GM19351 (cell line): ENCODE data around the gene B3GAT2.
"Not testable (repeated sequence)": the region's sequence is repeated elsewhere in the genome, so short reads cannot be mapped to it uniquely, and the experiment has no call there.

Experiments
- ATAC-seq: cut with Tn5 transposase; IDR thresholded peaks from one replicate; pipeline ENCODE4 v1.9.1; 2021; ENCODE audit warnings: mild to moderate bottlenecking, moderate library complexity; ENCODE audit not compliant: unreplicated experiment

B3GAT2 gene

DNA sequence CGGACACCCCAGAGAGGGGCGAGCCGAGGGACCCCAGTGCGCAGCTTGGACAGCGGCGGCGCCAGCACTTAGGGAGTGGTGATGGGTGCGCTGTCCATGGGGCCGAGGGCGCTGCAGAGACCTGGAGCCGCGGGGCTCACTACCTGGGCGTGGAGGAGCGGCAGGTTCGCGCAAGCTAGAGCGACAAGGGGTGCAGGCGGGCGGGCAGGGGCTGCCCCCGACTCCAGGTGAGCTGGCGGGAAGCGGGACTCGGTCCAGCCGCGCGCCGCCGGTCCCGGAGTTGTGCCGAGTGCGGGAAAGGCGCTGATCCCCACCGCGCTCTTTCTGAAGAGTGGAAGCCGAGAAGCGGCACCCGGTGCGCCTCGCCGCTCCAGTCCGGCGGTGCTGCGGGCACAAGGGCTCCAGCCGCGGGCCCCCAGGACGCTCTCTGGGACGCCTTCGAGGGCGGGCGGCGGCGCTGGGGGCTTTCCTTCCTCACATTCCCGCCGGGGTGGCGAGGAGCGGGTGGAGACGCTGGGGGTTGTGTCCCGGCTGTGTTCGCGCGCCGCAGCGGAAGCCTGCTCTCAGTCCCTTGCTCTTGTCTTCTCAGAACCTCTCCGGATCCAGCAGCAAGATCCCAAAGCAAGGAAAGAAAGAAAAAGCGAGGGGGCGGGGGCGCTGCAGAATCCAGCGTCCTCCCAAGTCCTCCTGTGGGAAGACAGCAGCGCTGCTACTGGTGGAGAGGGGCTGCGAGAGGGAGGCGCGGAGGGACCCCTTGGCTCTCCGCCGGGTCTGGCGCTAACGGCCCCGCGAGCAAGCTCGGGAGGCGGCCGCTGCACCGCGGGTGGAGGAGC, at the start of gene B3GAT2:
Gene B3GAT2 (minus strand): TSS at position 610 of the 833 bp plus-strand sequence. CDS start 631 bp downstream, outside the sequence.
- peak; percentile 15 for ATAC-seq

DNA sequence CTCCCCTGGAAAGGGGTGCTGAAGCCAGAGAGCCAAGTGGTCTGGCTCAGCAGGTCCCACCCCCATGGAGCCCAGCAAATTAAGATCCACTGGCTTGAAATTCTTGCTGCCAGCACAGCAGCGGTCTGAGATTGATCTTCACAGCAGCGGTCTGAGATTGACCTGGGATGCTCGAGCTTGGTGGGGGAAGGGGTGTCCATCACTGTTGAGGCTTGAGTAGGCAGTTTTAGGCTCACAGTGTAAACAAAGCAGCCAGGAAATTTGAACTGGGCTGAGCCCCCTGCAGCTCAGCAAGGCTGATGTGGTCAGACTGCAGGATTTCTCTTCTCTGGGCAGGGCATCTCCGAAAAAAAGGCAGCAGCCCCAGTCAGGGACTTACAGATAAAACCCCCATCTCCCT, 41.3 kb upstream of the B3GAT2 start:
- ATAC-seq, result no peak

GRCh38 chr6:70997379-70997778, 40.5 kb upstream of the B3GAT2 start:
- no peak for ATAC-seq

GRCh38 chr6:70996106-70996505, 39.2 kb upstream of the B3GAT2 start:
- no peak for ATAC-seq

DNA sequence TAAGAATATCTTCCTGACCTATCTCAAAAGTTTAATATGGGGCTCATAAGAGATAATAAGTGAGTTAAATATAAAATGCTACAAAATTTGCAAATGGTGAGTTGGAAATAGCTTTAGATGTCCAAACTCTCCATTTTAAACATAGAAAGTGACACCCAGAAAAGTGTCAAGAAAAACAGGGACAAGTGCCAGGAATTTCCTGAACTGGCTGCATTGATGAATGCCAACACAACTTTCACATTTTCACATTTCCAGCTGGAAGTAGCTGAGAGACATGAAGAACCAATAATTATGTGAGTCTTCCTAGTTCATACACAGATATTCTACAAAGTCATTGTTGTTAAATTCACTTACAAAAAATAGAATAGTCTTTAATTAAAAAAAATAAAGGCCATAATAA, 38.6 kb upstream of the B3GAT2 start:
- no peak for ATAC-seq

DNA sequence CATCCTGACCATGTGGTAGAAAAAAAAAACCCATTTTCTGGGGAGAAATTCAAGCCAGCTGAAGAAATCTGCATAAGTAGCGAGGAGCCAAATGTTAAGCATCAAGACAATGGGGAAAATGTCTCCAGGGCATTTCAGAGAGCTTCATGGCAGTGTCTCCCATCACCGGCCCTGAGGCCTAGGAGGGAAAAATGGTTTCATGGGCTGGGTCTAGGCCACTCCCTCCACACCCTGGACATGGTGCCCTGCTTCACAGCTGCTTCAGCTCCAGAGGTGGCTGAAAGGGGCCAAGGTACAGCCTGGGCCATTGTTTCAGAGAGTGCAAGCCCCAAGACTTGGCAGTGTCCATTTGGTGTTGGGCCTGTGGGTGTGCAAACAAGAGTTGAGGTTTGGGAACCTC, 34.4 kb upstream of the B3GAT2 start:
- no peak for ATAC-seq

DNA sequence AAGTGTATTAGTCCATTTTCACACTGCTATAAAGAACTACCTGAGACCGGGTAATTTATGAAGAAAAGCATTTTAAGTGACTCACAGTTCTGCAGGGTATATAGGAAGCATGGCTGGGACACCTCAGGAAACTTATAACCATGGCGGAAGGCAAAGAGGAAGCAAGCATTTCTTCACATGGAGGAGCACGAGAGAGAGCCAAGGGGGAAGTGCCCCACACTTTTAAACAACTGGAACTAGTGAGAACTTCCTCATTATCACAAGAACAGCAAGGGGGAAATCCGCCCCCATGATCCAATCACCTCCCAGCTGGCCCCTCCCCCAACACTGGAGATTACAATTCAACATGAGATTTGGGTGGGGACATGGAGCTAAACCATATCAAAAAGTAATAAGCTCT, 28.3 kb upstream of the B3GAT2 start:
- ATAC-seq, result no peak

DNA sequence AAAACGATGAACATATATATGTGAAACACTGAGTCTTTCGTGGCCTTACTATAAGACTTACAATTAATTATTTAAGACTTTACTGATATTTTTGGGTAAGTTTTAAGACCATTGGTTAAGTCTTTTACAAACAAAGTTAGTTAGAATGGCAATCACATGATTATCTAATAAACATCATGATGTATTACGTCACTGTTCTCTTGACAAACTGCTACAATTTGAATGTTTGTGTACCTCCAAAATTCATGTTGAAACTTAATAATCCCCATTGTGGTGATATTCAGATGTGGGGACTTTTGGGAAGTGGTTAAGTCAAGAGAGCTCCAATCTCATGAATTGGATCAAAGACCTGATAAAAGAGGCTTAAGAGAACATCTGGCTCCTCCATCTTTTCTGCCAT, 25.9 kb upstream of the B3GAT2 start:
- no peak for ATAC-seq

DNA sequence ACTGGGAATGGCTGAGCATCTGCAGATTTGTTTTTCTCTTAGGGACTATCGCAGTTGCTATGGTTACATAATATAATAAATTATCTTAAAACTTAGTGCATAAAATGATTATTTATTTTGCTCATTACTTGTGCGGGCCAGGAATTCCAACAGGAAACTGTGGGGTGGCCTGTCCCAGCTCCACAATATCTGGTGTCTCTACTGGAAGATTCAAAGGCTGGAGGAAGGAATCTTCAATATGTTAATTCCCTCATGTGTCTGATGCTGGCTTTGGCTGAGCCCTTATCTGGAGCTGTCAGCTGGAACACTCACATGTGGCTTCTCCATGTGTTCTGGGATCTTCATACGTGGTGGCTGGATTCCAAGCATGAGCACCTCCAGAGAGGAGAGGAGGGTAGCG, 23.9 kb upstream of the B3GAT2 start:
- no peak for ATAC-seq

DNA sequence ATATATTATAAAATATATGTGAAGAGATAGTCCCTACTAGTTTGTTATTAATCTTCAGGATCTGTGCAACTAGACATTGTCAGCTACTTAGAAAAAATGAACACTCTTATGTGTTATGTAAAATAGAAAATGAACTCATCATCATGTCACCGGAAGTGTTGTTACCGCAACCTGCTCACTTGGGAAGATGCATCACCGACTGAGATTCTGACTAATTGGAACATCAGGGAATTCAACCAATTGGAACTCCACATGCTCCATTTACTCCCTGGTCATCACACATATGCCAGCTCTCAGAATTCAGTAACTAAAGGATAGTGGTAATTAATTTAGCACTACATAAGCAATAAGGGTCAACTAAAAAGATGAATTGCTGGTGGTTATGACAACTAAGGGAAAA, 16.7 kb upstream of the B3GAT2 start:
- ATAC-seq, result no peak

GRCh38 chr6:70967049-70967448, 10.2 kb upstream of the B3GAT2 start:
- no peak for ATAC-seq

- ATAC-seq, result no peak
Observed at GRCh38 chr6:70957284-70957617, 391 bp upstream of the B3GAT2 start.

DNA sequence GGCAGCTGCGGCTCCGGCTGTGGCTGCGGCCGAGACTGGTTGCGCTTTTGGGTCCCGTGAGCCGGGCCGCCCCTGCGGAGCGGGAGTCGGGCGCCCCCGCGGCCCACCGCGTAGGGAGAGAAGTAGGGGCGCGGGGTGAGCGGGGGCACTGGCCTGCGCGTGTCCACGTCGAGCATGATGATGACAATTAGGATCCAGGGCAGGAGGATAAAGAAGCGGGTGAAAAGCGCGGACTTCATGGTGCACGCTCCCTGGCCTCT, 739 bp downstream of the B3GAT2 start:
- no peak for ATAC-seq

DNA sequence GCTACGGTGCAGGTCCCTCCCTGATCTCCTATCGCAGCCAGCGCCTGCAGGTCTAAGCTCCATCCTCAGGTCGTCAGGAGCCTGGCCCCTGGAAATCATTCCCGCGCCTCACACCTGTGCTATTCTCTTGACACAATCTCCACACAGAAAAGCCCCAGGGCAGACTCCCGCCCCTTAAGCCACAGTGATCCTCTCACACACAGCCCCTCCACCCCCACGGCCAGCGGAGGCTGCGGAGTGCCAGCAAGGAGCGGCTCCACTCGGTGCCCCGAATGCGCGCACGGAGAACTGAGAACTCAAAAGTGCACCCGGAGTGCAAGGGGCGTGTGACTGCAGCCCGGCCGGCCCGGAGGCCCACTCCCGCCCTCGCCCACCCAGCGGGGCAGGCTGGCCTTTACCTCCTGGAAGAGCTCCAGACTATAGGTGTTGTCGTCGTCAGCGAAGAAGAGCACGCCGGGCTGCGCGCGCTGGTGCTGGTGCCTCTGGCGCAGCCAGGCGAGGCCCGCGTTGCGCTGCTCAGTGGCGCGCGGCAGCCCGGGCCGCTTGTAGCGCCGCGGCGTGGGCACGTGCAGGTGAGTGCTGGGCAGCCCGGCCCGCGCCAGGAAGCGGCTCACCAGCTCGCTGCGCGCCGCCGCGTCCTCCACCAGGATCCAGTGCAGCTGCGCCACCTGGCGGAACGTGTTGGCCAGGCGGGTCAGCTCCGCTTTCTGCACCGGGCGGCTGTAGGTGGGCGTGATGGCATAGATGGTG, 1.2 kb downstream of the B3GAT2 start:
- peak; percentile 89 for ATAC-seq

GRCh38 chr6:70954750-70955149, 2.1 kb downstream of the B3GAT2 start:
- no peak for ATAC-seq

DNA sequence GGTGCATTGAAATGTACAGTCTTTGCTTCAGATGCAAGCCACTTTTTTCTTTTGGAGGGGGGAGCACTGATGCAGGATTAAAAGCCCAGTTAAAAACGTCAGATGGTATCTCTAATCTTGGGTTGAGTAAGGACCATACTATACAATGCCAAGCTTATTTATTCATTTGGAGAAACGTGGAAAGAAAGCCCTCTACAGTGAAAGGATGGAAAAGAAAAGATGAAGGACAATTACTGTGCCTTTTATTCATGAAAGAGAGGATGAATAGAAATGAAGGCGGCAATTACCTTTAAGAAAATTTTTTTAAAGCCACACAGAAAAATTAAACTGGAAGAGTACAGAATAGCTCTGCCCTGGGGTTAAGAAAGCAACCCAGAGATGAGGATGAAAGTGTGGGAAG, 2.7 kb downstream of the B3GAT2 start:
- no peak for ATAC-seq

GRCh38 chr6:70952608-70953165, 4.2 kb downstream of the B3GAT2 start:
- ATAC-seq, result no peak

DNA sequence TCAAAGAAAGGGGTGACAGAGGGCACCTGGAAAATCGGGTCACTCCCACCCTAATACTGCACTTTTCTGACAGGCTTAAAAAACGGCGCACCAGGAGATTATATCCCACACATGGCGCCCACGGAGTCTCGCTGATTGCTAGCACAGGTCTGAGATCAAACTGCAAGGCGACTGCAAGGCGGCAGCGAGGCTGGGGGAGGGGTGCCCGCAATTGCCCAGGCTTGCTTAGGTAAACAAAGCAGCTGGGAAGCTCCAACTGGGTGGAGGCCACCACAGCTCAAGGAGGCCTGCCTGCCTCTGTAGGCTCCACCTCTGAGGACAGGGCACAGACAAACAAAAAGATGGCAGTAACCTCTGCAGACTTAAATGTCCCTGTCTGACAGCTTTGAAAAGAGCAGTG, 12.5 kb downstream of the B3GAT2 start:
- ATAC-seq, result not testable (repeated sequence)

GRCh38 chr6:70933853-70934252, 23.0 kb downstream of the B3GAT2 start:
- ATAC-seq, result no peak

DNA sequence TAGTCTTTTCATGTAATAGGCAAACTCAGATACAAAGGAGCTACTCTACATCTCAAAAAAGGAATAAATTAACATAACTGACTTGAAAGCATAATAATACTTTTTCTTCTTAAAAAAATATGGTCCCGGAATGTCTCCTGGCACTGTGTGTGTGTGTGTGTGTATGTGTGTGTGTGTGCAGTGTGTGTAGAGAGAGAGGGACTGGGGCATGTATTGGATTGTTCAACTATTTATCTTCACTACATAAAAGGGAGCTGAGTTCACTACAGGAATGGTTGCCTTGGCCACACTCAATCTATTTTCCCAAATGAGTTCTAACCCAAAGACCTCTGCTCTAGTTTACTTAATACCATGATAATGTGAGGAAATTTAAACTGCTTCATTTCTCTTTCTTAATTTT, 51.1 kb downstream of the B3GAT2 start:
- ATAC-seq, result no peak

DNA sequence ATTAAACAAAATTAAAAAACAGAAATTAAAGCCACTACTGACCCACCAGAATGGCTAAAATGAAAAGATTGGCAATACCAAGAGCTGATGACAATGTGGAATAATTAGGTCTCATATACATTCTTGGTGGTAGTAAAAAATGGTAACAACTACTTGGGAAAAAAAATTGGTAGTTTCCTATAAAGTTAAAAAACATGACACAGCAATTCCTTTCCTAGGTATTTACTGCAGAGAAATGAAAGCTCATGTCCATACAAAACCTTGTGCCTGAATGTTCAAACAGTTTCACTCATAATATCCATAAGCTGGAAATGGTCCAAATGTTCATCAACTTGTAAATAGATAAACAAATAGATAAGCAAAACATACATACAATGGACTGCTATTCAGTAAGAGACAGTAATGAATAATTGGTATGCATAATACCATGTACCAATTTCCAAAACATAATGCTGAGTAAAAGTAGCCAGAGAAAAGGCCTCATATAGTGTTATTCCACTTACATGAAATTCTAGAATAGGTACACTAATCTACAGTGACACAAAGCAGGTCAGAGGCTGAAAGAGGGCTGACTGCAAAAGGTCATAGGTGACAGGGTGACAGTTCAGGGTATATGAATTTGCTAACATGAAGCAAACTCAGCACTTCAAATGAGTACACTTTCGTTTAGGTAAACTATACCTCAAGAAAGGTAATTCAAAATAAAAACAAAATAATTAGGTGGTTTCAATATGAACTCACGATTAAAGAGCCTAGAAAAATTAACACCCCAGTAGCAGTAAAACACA, 53.0 kb downstream of the B3GAT2 start:
- ATAC-seq, result no peak

GRCh38 chr6:70901324-70901723, 55.5 kb downstream of the B3GAT2 start:
- no peak for ATAC-seq
